Mesenchymal stem cell (in vitro differentiated cells and primary cell): ENCODE data around the gene TCF12.
A peak's percentile ranks its signal among the peaks of the same experiment; 100 is the strongest.
"Not testable (repeated sequence)": the region's sequence is repeated elsewhere in the genome, so short reads cannot be mapped to it uniquely, and the experiment has no call there.

Experiments used
- DNase-seq: peaks from one replicate; pipeline ENCODE4 v3.0.0-alpha.2; 2013
- H2AFZ ChIP-seq: one replicate; pipeline ENCODE4 v1.6.1; 2013; ENCODE audit warnings: low read depth, mild to moderate bottlenecking, control low read depth, inconsistent platforms, low read length, moderate library complexity
- H2AK5ac ChIP-seq: 2 replicates; pipeline ENCODE4 v1.6.1; 2013; ENCODE audit warnings: low read length, moderate library complexity, mild to moderate bottlenecking, inconsistent platforms; ENCODE audit not compliant: severe bottlenecking
- H2BK120ac ChIP-seq: one replicate; pipeline ENCODE4 v1.6.1; 2013; ENCODE audit warnings: low read depth, mild to moderate bottlenecking, inconsistent platforms, low read length, moderate library complexity
- H2BK12ac ChIP-seq, 2 experiments: one replicate each; pipeline ENCODE4 v1.6.1; 2013; ENCODE audit warnings: inconsistent platforms in 2 of 2, low read length in 2 of 2, mild to moderate bottlenecking in 2 of 2, moderate library complexity in 2 of 2, control low read depth in 1 of 2
- H2BK15ac ChIP-seq: one replicate; pipeline ENCODE4 v1.6.1; 2013; ENCODE audit warnings: mild to moderate bottlenecking, low read depth, inconsistent platforms; ENCODE audit not compliant: poor library complexity, severe bottlenecking
- H2BK5ac ChIP-seq: 2 replicates; pipeline ENCODE4 v1.6.1; 2013; ENCODE audit warnings: low read depth, mild to moderate bottlenecking, low read length, control low read depth, inconsistent platforms; ENCODE audit not compliant: poor library complexity, severe bottlenecking
- H3K14ac ChIP-seq, 2 experiments: one replicate each; pipeline ENCODE4 v1.6.1; 2013; ENCODE audit warnings: inconsistent platforms in 2 of 2, low read length in 2 of 2, control low read depth in 1 of 2, mild to moderate bottlenecking in 1 of 2, moderate library complexity in 1 of 2
- H3K18ac ChIP-seq, 2 experiments: one replicate each; pipeline ENCODE4 v1.6.1; 2013; ENCODE audit warnings: inconsistent platforms in 2 of 2, low read length in 2 of 2, control low read depth in 1 of 2, low read depth in 1 of 2, mild to moderate bottlenecking in 1 of 2
- H3K23ac ChIP-seq, 2 experiments: one replicate each; pipeline ENCODE4 v1.6.1; 2013; ENCODE audit warnings: inconsistent platforms in 2 of 2, low read length in 2 of 2, mild to moderate bottlenecking in 2 of 2, moderate library complexity in 2 of 2, control low read depth in 1 of 2
- H3K27ac ChIP-seq: 2 replicates; pipeline ENCODE4 v1.5.1; 2013; ENCODE audit warnings: mild to moderate bottlenecking, moderate library complexity, low read length, control low read depth, inconsistent platforms; ENCODE audit not compliant: poor library complexity, severe bottlenecking
- H3K27me3 ChIP-seq, 2 experiments: 2 replicates each; pipeline versions ENCODE4 v1.6.1 to v1.7.0; 2013; ENCODE audit warnings: low read length in 2 of 2, mild to moderate bottlenecking in 2 of 2, moderate library complexity in 2 of 2, control low read depth in 1 of 2, inconsistent platforms in 1 of 2; ENCODE audit not compliant: control insufficient read depth in 1 of 2, insufficient read depth in 1 of 2
- H3K36me3 ChIP-seq, 2 experiments: 2 replicates each; pipeline versions ENCODE4 v1.6.1 to v1.7.0; 2013; ENCODE audit warnings: low read length in 2 of 2, control low read depth in 1 of 2, inconsistent platforms in 1 of 2, low read depth in 1 of 2, mild to moderate bottlenecking in 1 of 2; ENCODE audit not compliant: insufficient read depth in 2 of 2, control insufficient read depth in 1 of 2
- H3K4ac ChIP-seq, 2 experiments: one replicate each; pipeline ENCODE4 v1.6.1; 2013; ENCODE audit warnings: inconsistent platforms in 2 of 2, low read length in 2 of 2, mild to moderate bottlenecking in 2 of 2, moderate library complexity in 2 of 2, control low read depth in 1 of 2, low read depth in 1 of 2
- H3K4me1 ChIP-seq: 2 replicates; pipeline ENCODE4 v1.6.1; 2013; ENCODE audit warnings: low read depth, low read length, control low read depth; ENCODE audit not compliant: control insufficient read depth, insufficient read depth
- H3K4me2 ChIP-seq: 2 replicates; pipeline ENCODE4 v1.6.1; 2013; ENCODE audit warnings: low read length, mild to moderate bottlenecking, inconsistent platforms; ENCODE audit not compliant: poor library complexity, severe bottlenecking
- H3K4me3 ChIP-seq, 2 experiments: 2 replicates each; pipeline versions ENCODE4 v1.5.1 to v1.7.0; 2013; ENCODE audit warnings: low read length in 2 of 2, mild to moderate bottlenecking in 2 of 2, control low read depth in 1 of 2, low read depth in 1 of 2; ENCODE audit not compliant: insufficient read depth in 1 of 2
- H3K79me1 ChIP-seq: replicated peaks from 2 replicates; pipeline ENCODE4 v1.6.1; 2013; ENCODE audit warnings: mild to moderate bottlenecking, control low read depth, low read length, inconsistent platforms; ENCODE audit not compliant: poor library complexity, severe bottlenecking
- H3K9ac ChIP-seq: 2 replicates; pipeline ENCODE4 v1.7.0; 2013; ENCODE audit warnings: mild to moderate bottlenecking, low read length, moderate library complexity
- H3K9me3 ChIP-seq: 2 replicates; pipeline ENCODE4 v1.7.0; 2013; ENCODE audit warnings: mild to moderate bottlenecking, low read length; ENCODE audit not compliant: control insufficient read depth
- H4K8ac ChIP-seq: one replicate; pipeline ENCODE4 v1.6.1; 2013; ENCODE audit warnings: inconsistent platforms, mild to moderate bottlenecking, low read length, moderate library complexity
- H4K91ac ChIP-seq: one replicate; pipeline ENCODE4 v1.6.1; 2013; ENCODE audit warnings: mild to moderate bottlenecking, low read length, inconsistent platforms
- WGBS: methylation state at CpG from one replicate; pipeline ENCODE4 v1.1.7; 2013; ENCODE audit warnings: mixed read lengths; 5-methylcytosine and 5-hydroxymethylcytosine counted together

The TCF12 gene

GRCh38 chr15:57150866-57151203 is 232.4 kb downstream of the TCF12 start:
- not testable (repeated sequence) for H2AFZ ChIP-seq, H3K4me1 ChIP-seq, H4K8ac ChIP-seq, H3K4me2 ChIP-seq, H3K14ac ChIP-seq, H2BK12ac ChIP-seq, H2BK5ac ChIP-seq, H3K36me3 ChIP-seq, H4K91ac ChIP-seq, H2AK5ac ChIP-seq, H3K4me3 ChIP-seq, H3K23ac ChIP-seq, H3K9ac ChIP-seq, H3K27me3 ChIP-seq, H3K4ac ChIP-seq, H2BK120ac ChIP-seq, H2BK15ac ChIP-seq, DNase-seq
- 100% methylated on average over 1 of the region's 1 CpG for WGBS
- H3K27ac ChIP-seq, result peak overlapping the region; percentile 72
- H3K9me3 ChIP-seq, result peaks cover 15% of the 10 kb centered on the region
- peaks cover 25% of the 10 kb centered on the region for H3K79me1 ChIP-seq
- peak overlapping the region in 1 of 2 experiments; percentile 12 for H3K18ac ChIP-seq

GRCh38 chr15:57152133-57152532 is 233.7 kb downstream of the TCF12 start:
- Histone ChIP-seq H4K8ac (no peak overlapping the region), H2AFZ (no peak overlapping the region), H3K27me3 (no peaks in the 10 kb centered on the region), H3K36me3 (peaks cover 7% of the 10 kb centered on the region in 2 experiments), H3K18ac (no peak overlapping the region), H3K23ac (no peak overlapping the region), H2AK5ac (no peak overlapping the region), H2BK120ac (no peak overlapping the region), H4K91ac (no peak overlapping the region), H3K4me3 (peak overlapping the region in 1 of 2 experiments; percentile 12), H3K4me2 (no peak overlapping the region), H3K4me1 (peaks cover 3% of the 10 kb centered on the region), H3K14ac (no peak overlapping the region), H3K9ac (no peak overlapping the region), H2BK15ac (no peak overlapping the region), H3K27ac (no peak overlapping the region), H2BK5ac (no peak overlapping the region), H2BK12ac (no peak overlapping the region), H3K79me1 (peaks cover 26% of the 10 kb centered on the region), H3K9me3 (peaks cover 15% of the 10 kb centered on the region), H3K4ac (no peak overlapping the region)
- no peak for DNase-seq
- 98% methylated on average over 1 of the region's 1 CpG for WGBS

DNA sequence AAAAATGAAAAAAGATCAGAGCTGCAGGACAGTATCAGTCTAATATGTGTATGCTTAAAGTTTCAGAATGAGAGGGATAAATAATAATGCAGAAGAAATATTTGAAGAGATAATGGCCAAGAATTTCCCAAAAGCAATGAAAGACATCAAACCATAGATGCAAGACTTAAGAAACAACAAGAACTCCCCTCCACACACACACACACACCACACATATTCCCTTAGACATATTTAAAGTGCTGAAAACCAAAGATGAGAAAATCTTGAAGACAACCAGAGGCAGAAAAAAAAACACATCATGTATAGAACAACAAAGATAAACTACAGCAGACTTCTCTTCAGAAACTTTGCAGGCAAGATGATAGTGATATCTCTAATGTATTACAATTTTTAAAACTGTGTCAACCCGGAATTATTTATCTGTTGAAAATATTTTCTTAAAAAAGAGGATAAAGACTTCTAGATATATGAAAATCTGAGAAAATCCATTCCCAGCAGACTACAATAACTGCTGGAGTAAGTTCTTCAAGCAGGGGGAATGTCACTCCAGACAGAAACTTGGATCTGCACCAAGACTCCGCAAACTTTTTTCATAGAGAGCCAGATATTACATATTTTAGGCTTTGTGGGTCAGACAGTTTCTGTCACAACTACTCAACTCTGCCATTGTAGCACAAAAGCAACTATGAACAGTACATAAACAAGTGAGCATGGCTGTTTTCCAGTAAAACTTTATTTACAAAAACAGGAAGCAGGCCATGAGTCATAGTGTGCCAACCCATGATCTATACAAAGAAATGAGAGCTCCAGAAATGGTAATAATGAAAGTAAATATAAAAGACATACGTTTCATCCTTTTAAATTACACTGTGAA is 234.5 kb downstream of the TCF12 start:
- H3K36me3 ChIP-seq, result peaks cover 7% of the 10 kb centered on the region in 2 experiments
- peaks cover 2% of the 10 kb centered on the region for H3K4me1 ChIP-seq
- H3K27ac ChIP-seq, result no peak overlapping the region
- DNase-seq, result peak; percentile 62
- no peaks in the 10 kb centered on the region for H3K27me3 ChIP-seq
- H4K91ac ChIP-seq, result no peak overlapping the region
- peaks cover 15% of the 10 kb centered on the region for H3K9me3 ChIP-seq
- H3K4me2 ChIP-seq, result no peak overlapping the region
- H3K79me1 ChIP-seq, result peaks cover 27% of the 10 kb centered on the region
- H3K4ac ChIP-seq, result no peak overlapping the region
- no peak overlapping the region for H2BK5ac ChIP-seq
- no peak overlapping the region for H3K9ac ChIP-seq
- no peak overlapping the region for H3K4me3 ChIP-seq
- 100% methylated on average over 1 of the region's 3 CpGs for WGBS
- no peak overlapping the region for H4K8ac ChIP-seq
- H3K23ac ChIP-seq, result no peak overlapping the region
- H2BK12ac ChIP-seq, result no peak overlapping the region
- no peak overlapping the region for H2BK15ac ChIP-seq
- no peak overlapping the region for H2AFZ ChIP-seq
- no peak overlapping the region for H2BK120ac ChIP-seq
- no peak overlapping the region for H3K18ac ChIP-seq
- no peak overlapping the region for H3K14ac ChIP-seq
- no peak overlapping the region for H2AK5ac ChIP-seq

DNA sequence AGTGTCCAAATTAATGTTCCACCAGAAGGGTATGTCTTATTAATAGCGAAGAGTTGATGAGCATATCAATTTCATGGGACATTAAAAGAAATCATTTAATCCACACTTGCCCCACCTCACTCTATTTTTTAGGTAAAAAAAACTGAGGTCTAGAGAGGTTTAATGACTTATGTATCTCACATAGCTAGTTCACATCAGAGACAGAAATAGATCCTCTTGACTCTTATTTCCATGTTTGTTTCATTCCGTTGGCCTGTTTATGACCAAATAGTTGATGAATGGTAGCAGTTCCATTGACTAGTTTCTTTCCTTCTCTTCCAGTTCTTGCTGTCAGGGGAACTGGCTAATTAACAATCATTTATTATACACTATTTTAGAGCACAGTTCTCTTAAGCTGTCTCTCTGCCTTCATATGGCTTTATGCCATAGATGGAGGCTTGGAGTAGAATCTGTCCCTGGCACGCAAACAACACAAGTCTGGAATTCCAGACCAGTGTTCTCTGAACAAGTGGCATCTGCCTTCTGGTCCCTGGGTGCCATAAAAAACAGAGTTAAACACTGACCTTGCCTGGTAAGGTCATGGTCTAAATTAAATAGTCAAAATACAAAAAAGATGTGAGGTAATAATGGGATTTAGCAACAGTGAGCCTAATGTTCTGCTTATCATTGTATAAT is 237.9 kb downstream of the TCF12 start:
- Histone ChIP-seq H2BK12ac (no peak overlapping the region), H2BK5ac (no peak overlapping the region), H2BK120ac (no peak overlapping the region), H2AK5ac (no peak overlapping the region), H3K14ac (no peak overlapping the region), H3K4me3 (no peak overlapping the region), H3K27me3 (no peaks in the 10 kb centered on the region), H3K9ac (no peak overlapping the region), H3K4me1 (peaks cover 1% of the 10 kb centered on the region), H3K36me3 (peaks cover 6 to 7% of the 10 kb centered on the region in 2 experiments), H3K27ac (no peak overlapping the region), H3K4ac (no peak overlapping the region), H3K4me2 (no peak overlapping the region), H4K91ac (no peak overlapping the region), H3K9me3 (peaks cover 15% of the 10 kb centered on the region), H3K79me1 (peaks cover 26% of the 10 kb centered on the region), H4K8ac (no peak overlapping the region), H3K23ac (no peak overlapping the region), H3K18ac (no peak overlapping the region), H2AFZ (no peak overlapping the region), H2BK15ac (no peak overlapping the region)
- 93% methylated on average over 2 of the region's 3 CpGs for WGBS
- no peak for DNase-seq
